AG20443 (cell line): Measurements from ENCODE around the gene DPM2.

Experiments
- DNase-seq: peaks from one replicate; pipeline ENCODE4 v3.0.0; 2012; ENCODE audit warnings: low spot score, mixed read lengths

The DPM2 gene

GRCh38 chr9:127918183-127919107 lies 19.2 kb downstream of the DPM2 start:
- DNase-seq: no peak

GRCh38 chr9:127917603-127918002 lies 20.1 kb downstream of the DPM2 start:
- DNase-seq: no peak

- DNase-seq: peak; percentile 98
These were observed 20.7 kb downstream of the DPM2 start, which contains the start of gene ST6GALNAC4 for GRCh38 chr9:127916720-127917581. ST6GALNAC4 (minus strand) TSS chr9:127917041; CDS start chr9:127916419, 622 bp downstream.

GRCh38 chr9:127915801-127916719 lies 21.6 kb downstream of the DPM2 start:
- no peak for DNase-seq

GRCh38 chr9:127915325-127915752 lies 22.3 kb downstream of the DPM2 start:
- DNase-seq: no peak

- DNase-seq: no peak
These were observed 24.0 kb downstream of the DPM2 start for GRCh38 chr9:127913682-127914081.

GRCh38 chr9:127912882-127913281 lies 24.8 kb downstream of the DPM2 start:
- no peak for DNase-seq

- no peak for DNase-seq
These were observed 25.4 kb downstream of the DPM2 start for GRCh38 chr9:127912296-127912695.

- DNase-seq: peak; percentile 61
These were observed 26.9 kb downstream of the DPM2 start for GRCh38 chr9:127910613-127911205.

- no peak for DNase-seq
These were observed 27.8 kb downstream of the DPM2 start for GRCh38 chr9:127909839-127910273.

GRCh38 chr9:127908660-127908926 lies 29.1 kb downstream of the DPM2 start:
- DNase-seq: no peak

- no peak for DNase-seq
These were observed 29.6 kb downstream of the DPM2 start for GRCh38 chr9:127907867-127908659.

- DNase-seq: no peak
These were observed 31.9 kb downstream of the DPM2 start for GRCh38 chr9:127905788-127906191.

- no peak for DNase-seq
These were observed 32.5 kb downstream of the DPM2 start for GRCh38 chr9:127905004-127905728.

- no peak for DNase-seq
These were observed 33.1 kb downstream of the DPM2 start for GRCh38 chr9:127904561-127905003.

- peak; percentile 36 for DNase-seq
These were observed 33.8 kb downstream of the DPM2 start for GRCh38 chr9:127903557-127904475.

- DNase-seq: peak; percentile 95
These were observed 38.3 kb downstream of the DPM2 start, which contains the start of gene ST6GALNAC6 for GRCh38 chr9:127899128-127899943. ST6GALNAC6 (minus strand) TSS chr9:127899603; CDS start chr9:127897981, 1,622 bp downstream.
